Measurements from ENCODE around the gene ZNRD2. TPM values are rescaled to one million over a fixed set of nuclear protein-coding genes. Genes with fewer than 3 reads are reported as not detected.

Gene ZNRD2
- total RNA-seq, 6 donors from 2014 or later, result 22.6 to 60.7 (median 39.7) TPM

GRCh38 chr11:65558930-65559509 lies 11.3 kb upstream of the ZNRD2 start:
- H3K9me3 ChIP-seq, result no peaks in the 10 kb centered on the region
- 38 to 55% methylated on average over 11 to 18 of the region's 19 CpGs for WGBS, 2 donors
- H3K27ac ChIP-seq, result peak overlapping the region; percentile 88 to 97 (median 92)
- no peaks in the 10 kb centered on the region for H3K27me3 ChIP-seq
- peak; percentile 37 to 72 for ATAC-seq (ENCODE audit: low FRiP score in 2 of 2)
- no peak for TF ChIP-seq POLR2AphosphoS5 (IDR thresholded peaks at IDR 0.05)
- no peak for TF ChIP-seq EP300 (IDR thresholded peaks at IDR 0.05)
- TF ChIP-seq POLR2A (IDR thresholded peaks at IDR 0.05), result no peak
- TF ChIP-seq CTCF (IDR thresholded peaks at IDR 0.05), result no peak
- DNase-seq, result peak in 1 of 2 donors; percentile 82
- peaks cover 42 to 65% (median 55%) of the 10 kb centered on the region in 4 donors for H3K4me1 ChIP-seq
- peak overlapping the region in 3 of 4 donors; percentile 56 to 66 (median 65) for H3K4me3 ChIP-seq
- peaks cover 0 to 1% (median 0%) of the 10 kb centered on the region in 4 donors for H3K36me3 ChIP-seq

GRCh38 chr11:65559535-65559934 lies 10.7 kb upstream of the ZNRD2 start:
- 84% methylated on average over 5 of the region's 5 CpGs for WGBS, 2 donors
- H3K9me3 ChIP-seq, result no peaks in the 10 kb centered on the region
- no peaks in the 10 kb centered on the region for H3K36me3 ChIP-seq
- ATAC-seq (ENCODE audit: low FRiP score in 2 of 2), result no peak
- DNase-seq, result no peak
- no peaks in the 10 kb centered on the region for H3K27me3 ChIP-seq
- H3K4me1 ChIP-seq, result peaks cover 42 to 60% (median 54%) of the 10 kb centered on the region in 4 donors
- no peak for TF ChIP-seq CTCF (IDR thresholded peaks at IDR 0.05)
- no peak for TF ChIP-seq POLR2A (IDR thresholded peaks at IDR 0.05)
- TF ChIP-seq EP300 (IDR thresholded peaks at IDR 0.05), result no peak
- no peak for TF ChIP-seq POLR2AphosphoS5 (IDR thresholded peaks at IDR 0.05)
- peak overlapping the region; percentile 88 to 97 (median 92) for H3K27ac ChIP-seq
- H3K4me3 ChIP-seq, result no peak overlapping the region

- 38 to 49% methylated on average over 5 of the region's 5 CpGs for WGBS, 2 donors
- H3K9me3 ChIP-seq, result no peaks in the 10 kb centered on the region
- no peaks in the 10 kb centered on the region for H3K27me3 ChIP-seq
- DNase-seq (no peak), ATAC-seq (ENCODE audit: low FRiP score in 2 of 2) (no peak)
- peak overlapping the region; percentile 49 to 97 (median 90) for H3K27ac ChIP-seq
- no peak overlapping the region for H3K4me3 ChIP-seq
- TF ChIP-seq CTCF (IDR thresholded peaks at IDR 0.05) (no peak), POLR2A (IDR thresholded peaks at IDR 0.05) (no peak), POLR2AphosphoS5 (IDR thresholded peaks at IDR 0.05) (no peak), EP300 (IDR thresholded peaks at IDR 0.05) (no peak)
- H3K36me3 ChIP-seq, result no peaks in the 10 kb centered on the region
- H3K4me1 ChIP-seq, result peaks cover 45 to 64% (median 53%) of the 10 kb centered on the region in 4 donors
Observed at GRCh38 chr11:65559951-65560537, 10.2 kb upstream of the ZNRD2 start.

- no peak for TF ChIP-seq CTCF (IDR thresholded peaks at IDR 0.05)
- TF ChIP-seq POLR2AphosphoS5 (IDR thresholded peaks at IDR 0.05), result no peak
- no peak for TF ChIP-seq POLR2A (IDR thresholded peaks at IDR 0.05)
- no peak for TF ChIP-seq EP300 (IDR thresholded peaks at IDR 0.05)
- no peaks in the 10 kb centered on the region for H3K36me3 ChIP-seq
- ATAC-seq (ENCODE audit: low FRiP score in 2 of 2) (peak in 1 of 2 donors; percentile 4), DNase-seq (no peak)
- peaks cover 43 to 64% (median 50%) of the 10 kb centered on the region in 4 donors for H3K4me1 ChIP-seq
- H3K27me3 ChIP-seq, result no peaks in the 10 kb centered on the region
- WGBS, 2 donors, result 30 to 38% methylated on average over 12 to 15 of the region's 15 CpGs
- no peak overlapping the region for H3K4me3 ChIP-seq
- no peaks in the 10 kb centered on the region for H3K9me3 ChIP-seq
- peak overlapping the region in 3 of 4 donors; percentile 49 to 97 (median 93) for H3K27ac ChIP-seq
Observed at GRCh38 chr11:65560555-65561418, 9.5 kb upstream of the ZNRD2 start.

Data from upper lobe of left lung (tissue), 6 donors.